Loucy (cell line): ENCODE results near the gene CD151.

Experiments
- EZH2phosphoT487 ChIP-seq: fragments of 200-600 bp; IDR thresholded peaks from 2 replicates; pipeline ENCODE4 v1.6.1; 2018; ENCODE audit warnings: antibody characterized with exemption, mild to moderate bottlenecking, moderate library complexity, borderline replicate concordance
- TF ChIP-seq, protein P1 (sequence below): fragments of 200-600 bp; sonication (generic); conservative IDR thresholded peaks from 2 replicates; pipeline ENCODE4 v1.5.1; 2014; ENCODE audit warnings: mild to moderate bottlenecking, antibody characterized with exemption, low read length

DNA sequence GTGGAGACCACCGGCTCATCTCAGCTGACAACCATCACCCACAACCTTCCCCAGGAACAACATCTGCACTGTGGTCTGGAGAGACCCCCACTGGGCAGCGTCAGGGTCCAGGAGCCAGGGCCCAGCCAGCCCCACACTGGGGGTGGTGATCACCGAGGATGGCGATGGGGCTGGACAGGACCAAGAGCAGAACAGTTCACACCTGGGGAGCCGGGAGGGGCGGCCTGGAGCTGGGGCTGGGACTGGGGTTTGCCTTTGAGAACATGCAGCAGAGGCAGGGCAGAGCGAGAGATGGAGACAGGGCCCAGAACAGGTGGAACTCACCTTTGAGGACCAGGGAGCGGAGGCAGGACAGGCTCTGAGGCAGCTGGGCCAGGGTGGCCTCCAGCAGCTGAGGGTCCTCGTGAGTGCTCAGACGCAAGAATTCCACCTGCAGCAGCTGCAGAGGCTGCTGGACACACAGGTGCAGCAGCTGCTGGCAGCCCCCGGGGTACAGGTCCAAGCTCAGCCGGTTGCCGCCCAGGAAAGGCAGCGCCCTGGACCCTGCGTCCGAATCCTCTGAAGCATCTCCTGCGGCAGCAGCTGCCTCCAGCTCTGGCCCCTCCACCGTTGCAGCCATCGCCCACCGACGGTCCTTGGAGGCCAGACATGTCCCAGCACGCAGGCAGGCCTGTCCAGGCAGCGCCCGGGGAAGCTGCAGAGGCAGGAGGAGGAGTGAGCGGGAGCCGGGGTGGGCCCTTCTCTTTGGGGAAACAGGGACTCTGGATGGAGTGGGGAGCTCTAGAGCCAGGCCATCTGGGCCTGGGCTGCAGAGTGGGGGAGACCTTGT is 28.8 kb upstream of the CD151 start:
- TF ChIP-seq, protein P1, sequence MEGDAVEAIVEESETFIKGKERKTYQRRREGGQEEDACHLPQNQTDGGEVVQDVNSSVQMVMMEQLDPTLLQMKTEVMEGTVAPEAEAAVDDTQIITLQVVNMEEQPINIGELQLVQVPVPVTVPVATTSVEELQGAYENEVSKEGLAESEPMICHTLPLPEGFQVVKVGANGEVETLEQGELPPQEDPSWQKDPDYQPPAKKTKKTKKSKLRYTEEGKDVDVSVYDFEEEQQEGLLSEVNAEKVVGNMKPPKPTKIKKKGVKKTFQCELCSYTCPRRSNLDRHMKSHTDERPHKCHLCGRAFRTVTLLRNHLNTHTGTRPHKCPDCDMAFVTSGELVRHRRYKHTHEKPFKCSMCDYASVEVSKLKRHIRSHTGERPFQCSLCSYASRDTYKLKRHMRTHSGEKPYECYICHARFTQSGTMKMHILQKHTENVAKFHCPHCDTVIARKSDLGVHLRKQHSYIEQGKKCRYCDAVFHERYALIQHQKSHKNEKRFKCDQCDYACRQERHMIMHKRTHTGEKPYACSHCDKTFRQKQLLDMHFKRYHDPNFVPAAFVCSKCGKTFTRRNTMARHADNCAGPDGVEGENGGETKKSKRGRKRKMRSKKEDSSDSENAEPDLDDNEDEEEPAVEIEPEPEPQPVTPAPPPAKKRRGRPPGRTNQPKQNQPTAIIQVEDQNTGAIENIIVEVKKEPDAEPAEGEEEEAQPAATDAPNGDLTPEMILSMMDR: no peak
- TF ChIP-seq EZH2phosphoT487: no peak
